Left ventricle myocardium inferior (tissue), 1 donor: ENCODE data around the gene TIMM17B. TPM values are rescaled to one million over a fixed set of nuclear protein-coding genes. Genes with fewer than 3 reads are reported as not detected.

ENCODE experiments used
- DNase-seq: peaks from one replicate; pipeline ENCODE4 v3.0.0-alpha.2; 2020
- H3K27ac ChIP-seq: fragments of 200-600 bp; replicated peaks from 2 replicates; pipeline ENCODE4 v1.8.0; 2021
- H3K27me3 ChIP-seq: fragments of 200-600 bp; 2 replicates; pipeline ENCODE4 v1.8.0; 2021; ENCODE audit warnings: low read depth
- H3K36me3 ChIP-seq: fragments of 200-600 bp; 2 replicates; pipeline ENCODE4 v1.8.0; 2021
- H3K4me1 ChIP-seq: fragments of 200-600 bp; 2 replicates; pipeline ENCODE4 v1.8.0; 2021
- H3K4me3 ChIP-seq: fragments of 200-600 bp; 2 replicates; pipeline ENCODE4 v1.8.0; 2021; ENCODE audit warnings: mild to moderate bottlenecking, moderate library complexity
- H3K9me3 ChIP-seq: fragments of 200-600 bp; replicated peaks from 2 replicates; pipeline ENCODE4 v1.8.0; 2021
- CTCF ChIP-seq: fragments of 200-600 bp; IDR thresholded peaks from 2 replicates; pipeline ENCODE4 v1.8.0; 2021; ENCODE audit warnings: antibody characterized with exemption, mild to moderate bottlenecking, borderline replicate concordance
- intact Hi-C: fragments of 100-400 bp; cut with micrococcal nuclease; formaldehyde crosslinking; loops from one replicate; pipeline ENCODE4 v1.11.0; 2022
- long read RNA-seq: library from polyadenylated mRNA; unstranded; transcript quantifications from one replicate; pipeline ENCODE4 v2.0.0, GENCODE V29; 2021
- total RNA-seq: library from RNA; stranded (reverse); fragmentation: NEBNext Ultra II Directional; extraction: Animal tissue kit (Norgen Biotek cat#: 25700); gene quantifications from one replicate; pipeline ENCODE4 v1.2.1, GENCODE V29; 2021
- donor health status: DM: no; HTN: yes; CAD: no; lungs with severe emphysema.

Gene TIMM17B
- total RNA-seq: 76.1 TPM
- long read RNA-seq, partial matches to known transcripts: 54 of 60 reads
- long read RNA-seq, other reads (novel, unspliced or antisense): 2 of 60 reads

GRCh38 chrX:48897625-48898306 is at the start of gene TIMM17B, which contains the start of gene PQBP1:
Gene TIMM17B (minus strand): TSS chrX:48897768. CDS start chrX:48897749, 19 bp downstream.
Gene PQBP1 (plus strand): TSS chrX:48897930. CDS start chrX:48898510, 580 bp downstream.
- Histone ChIP-seq H3K36me3 (peaks cover 36% of the 10 kb centered on the region), H3K27me3 (no peaks in the 10 kb centered on the region), H3K4me1 (peaks cover 24% of the 10 kb centered on the region), H3K9me3 (no peaks in the 10 kb centered on the region), H3K27ac (peak within 1 kb of the TSS; percentile 94), H3K4me3 (peak within 1 kb of the TSS; percentile 82)
- intact Hi-C loops: no loop called here
- DNase-seq: peak; percentile 89
- TF ChIP-seq CTCF: no peak

GRCh38 chrX:48945517-48946348 is 48.2 kb upstream of the TIMM17B start:
- peak; percentile 22 for DNase-seq
- Histone ChIP-seq H3K4me3 (no peak overlapping the region), H3K9me3 (no peaks in the 10 kb centered on the region), H3K27ac (no peak overlapping the region), H3K27me3 (no peaks in the 10 kb centered on the region), H3K36me3 (no peaks in the 10 kb centered on the region), H3K4me1 (peaks cover 20% of the 10 kb centered on the region)
- peak; percentile 71 for TF ChIP-seq CTCF
- intact Hi-C loops: no loop called here

GRCh38 chrX:48942895-48943294 is 45.3 kb upstream of the TIMM17B start:
- intact Hi-C loops: no loop called here
- H3K4me1 ChIP-seq: peaks cover 40% of the 10 kb centered on the region
- H3K27me3 ChIP-seq: no peaks in the 10 kb centered on the region
- H3K9me3 ChIP-seq: no peaks in the 10 kb centered on the region
- DNase-seq: no peak
- no peak overlapping the region for H3K27ac ChIP-seq
- H3K4me3 ChIP-seq: no peak overlapping the region
- TF ChIP-seq CTCF: no peak
- no peaks in the 10 kb centered on the region for H3K36me3 ChIP-seq

GRCh38 chrX:48940404-48940955 is 42.9 kb upstream of the TIMM17B start:
- Histone ChIP-seq H3K4me3 (no peak overlapping the region), H3K27ac (no peak overlapping the region), H3K9me3 (no peaks in the 10 kb centered on the region), H3K36me3 (no peaks in the 10 kb centered on the region), H3K27me3 (no peaks in the 10 kb centered on the region), H3K4me1 (peaks cover 43% of the 10 kb centered on the region)
- TF ChIP-seq CTCF: no peak
- no peak for DNase-seq
- intact Hi-C loops: no loop called here

GRCh38 chrX:48939524-48940228 is 42.1 kb upstream of the TIMM17B start:
- intact Hi-C loops: no loop called here
- H3K4me3 ChIP-seq: no peak overlapping the region
- no peaks in the 10 kb centered on the region for H3K36me3 ChIP-seq
- peaks cover 42% of the 10 kb centered on the region for H3K4me1 ChIP-seq
- no peaks in the 10 kb centered on the region for H3K27me3 ChIP-seq
- no peak for TF ChIP-seq CTCF
- no peak for DNase-seq
- no peak overlapping the region for H3K27ac ChIP-seq
- no peaks in the 10 kb centered on the region for H3K9me3 ChIP-seq
